ENCODE data around the gene HLA-DQB2. TPM values are rescaled to one million over a fixed set of nuclear protein-coding genes. Genes with fewer than 3 reads are reported as not detected.

The HLA-DQB2 gene
- total and polyA plus RNA-seq, 9 of the 15 experiments (the other 6 are each of a cell fraction or from before 2014, with no cell fraction given): not detected

DNA sequence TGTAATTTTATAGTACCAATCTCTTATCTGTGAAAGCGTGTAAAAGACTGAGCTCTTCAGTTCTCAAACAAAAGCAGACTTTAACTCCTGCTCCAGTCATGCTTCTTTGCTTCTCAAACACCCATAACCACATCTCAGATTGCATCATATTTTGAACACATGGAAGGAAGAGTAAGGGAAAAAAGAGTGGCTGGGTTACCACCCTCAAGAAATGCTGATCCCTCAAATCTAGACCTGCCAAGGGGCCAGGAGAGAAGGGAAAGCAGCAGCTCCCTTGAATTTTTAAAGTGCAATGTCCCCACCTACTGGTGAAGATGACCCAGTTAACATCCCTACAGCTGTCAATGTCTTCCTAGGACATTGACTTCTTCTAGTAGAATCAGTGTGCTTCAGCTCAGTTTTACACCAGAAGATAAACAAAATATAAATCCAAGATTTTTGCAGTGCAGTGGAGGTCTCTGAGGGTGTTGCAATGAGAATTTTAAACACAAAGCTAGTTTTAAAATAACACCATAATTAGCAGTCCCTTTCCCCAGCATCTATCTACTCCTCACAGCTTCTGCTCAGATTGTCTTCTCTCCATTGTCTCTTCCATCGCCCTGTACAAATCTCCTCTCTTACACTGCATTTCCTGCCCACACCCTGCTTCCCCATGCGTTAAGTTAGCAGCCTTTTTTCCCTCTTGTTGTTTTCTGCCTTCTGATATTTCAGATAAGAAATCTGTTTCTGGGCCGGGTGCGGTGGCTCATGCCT, 22.6 kb upstream of the HLA-DQB2 start (continued):
- no peak for TF ChIP-seq ZNF175 (CRISPR knock-in tag; IDR thresholded peaks at IDR 0.05; ENCODE audit: low read depth)
- TF ChIP-seq GATAD2A (IDR thresholded peaks at IDR 0.05): no peak
- TF ChIP-seq MAFF (IDR thresholded peaks at IDR 0.05; ENCODE audit: low read length): peak; percentile 73
- no peak for TF ChIP-seq STAT5A (IDR thresholded peaks at IDR 0.05; ENCODE audit: borderline replicate concordance, low read length)
- TF ChIP-seq ZNF282 (CRISPR knock-in tag; IDR thresholded peaks at IDR 0.05): no peak
- peak; percentile 92 for TF ChIP-seq C11orf30 (IDR thresholded peaks at IDR 0.05; ENCODE audit: low read depth)
- TF ChIP-seq, protein P1, sequence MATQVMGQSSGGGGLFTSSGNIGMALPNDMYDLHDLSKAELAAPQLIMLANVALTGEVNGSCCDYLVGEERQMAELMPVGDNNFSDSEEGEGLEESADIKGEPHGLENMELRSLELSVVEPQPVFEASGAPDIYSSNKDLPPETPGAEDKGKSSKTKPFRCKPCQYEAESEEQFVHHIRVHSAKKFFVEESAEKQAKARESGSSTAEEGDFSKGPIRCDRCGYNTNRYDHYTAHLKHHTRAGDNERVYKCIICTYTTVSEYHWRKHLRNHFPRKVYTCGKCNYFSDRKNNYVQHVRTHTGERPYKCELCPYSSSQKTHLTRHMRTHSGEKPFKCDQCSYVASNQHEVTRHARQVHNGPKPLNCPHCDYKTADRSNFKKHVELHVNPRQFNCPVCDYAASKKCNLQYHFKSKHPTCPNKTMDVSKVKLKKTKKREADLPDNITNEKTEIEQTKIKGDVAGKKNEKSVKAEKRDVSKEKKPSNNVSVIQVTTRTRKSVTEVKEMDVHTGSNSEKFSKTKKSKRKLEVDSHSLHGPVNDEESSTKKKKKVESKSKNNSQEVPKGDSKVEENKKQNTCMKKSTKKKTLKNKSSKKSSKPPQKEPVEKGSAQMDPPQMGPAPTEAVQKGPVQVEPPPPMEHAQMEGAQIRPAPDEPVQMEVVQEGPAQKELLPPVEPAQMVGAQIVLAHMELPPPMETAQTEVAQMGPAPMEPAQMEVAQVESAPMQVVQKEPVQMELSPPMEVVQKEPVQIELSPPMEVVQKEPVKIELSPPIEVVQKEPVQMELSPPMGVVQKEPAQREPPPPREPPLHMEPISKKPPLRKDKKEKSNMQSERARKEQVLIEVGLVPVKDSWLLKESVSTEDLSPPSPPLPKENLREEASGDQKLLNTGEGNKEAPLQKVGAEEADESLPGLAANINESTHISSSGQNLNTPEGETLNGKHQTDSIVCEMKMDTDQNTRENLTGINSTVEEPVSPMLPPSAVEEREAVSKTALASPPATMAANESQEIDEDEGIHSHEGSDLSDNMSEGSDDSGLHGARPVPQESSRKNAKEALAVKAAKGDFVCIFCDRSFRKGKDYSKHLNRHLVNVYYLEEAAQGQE (IDR thresholded peaks at IDR 0.05; ENCODE audit: borderline replicate concordance): peak; percentile 61; the same call in 1 of the 2 replicates
- TF ChIP-seq, protein P1 (CRISPR knock-in tag; IDR thresholded peaks at IDR 0.05; ENCODE audit: low read depth): no peak
- TF ChIP-seq SNIP1 (IDR thresholded peaks at IDR 0.05; ENCODE audit: low read depth): no peak
- no peak for TF ChIP-seq NFATC3 (IDR thresholded peaks at IDR 0.05)
- TF ChIP-seq, protein P2, sequence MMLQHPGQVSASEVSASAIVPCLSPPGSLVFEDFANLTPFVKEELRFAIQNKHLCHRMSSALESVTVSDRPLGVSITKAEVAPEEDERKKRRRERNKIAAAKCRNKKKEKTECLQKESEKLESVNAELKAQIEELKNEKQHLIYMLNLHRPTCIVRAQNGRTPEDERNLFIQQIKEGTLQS (IDR thresholded peaks at IDR 0.05): peak; percentile 59
- TF ChIP-seq, protein P2 (CRISPR knock-in tag; conservative IDR thresholded peaks at IDR 0.05): no peak
- TF ChIP-seq, protein P3, sequence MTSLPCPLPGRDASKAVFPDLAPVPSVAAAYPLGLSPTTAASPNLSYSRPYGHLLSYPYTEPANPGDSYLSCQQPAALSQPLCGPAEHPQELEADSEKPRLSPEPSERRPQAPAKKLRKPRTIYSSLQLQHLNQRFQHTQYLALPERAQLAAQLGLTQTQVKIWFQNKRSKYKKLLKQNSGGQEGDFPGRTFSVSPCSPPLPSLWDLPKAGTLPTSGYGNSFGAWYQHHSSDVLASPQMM (CRISPR knock-in tag; IDR thresholded peaks at IDR 0.05): no peak
- no peak for TF ChIP-seq FOSL1 (tag; conservative IDR thresholded peaks at IDR 0.05)
- TF ChIP-seq FUS (optimal IDR thresholded peaks at IDR 0.05; ENCODE audit: low read depth, low read length): no peak
- no peak for TF ChIP-seq RBFOX2 (IDR thresholded peaks at IDR 0.05; ENCODE audit: low read depth, low read length)
- TF ChIP-seq MAFK (IDR thresholded peaks at IDR 0.05; ENCODE audit: low read length): peak; percentile 61
